ENCODE data around the gene CUEDC2.

Gene CUEDC2

GRCh38 chr10:102423372-102423968, 8.9 kb downstream of the CUEDC2 start:
- no peak for TF ChIP-seq CTCF (IDR thresholded peaks at IDR 0.05; ENCODE audit: insufficient read depth, low read length, missing control alignments)
- CTCF ChIA-PET, result interaction anchor here (0.8 to 9.9 kb wide), 22 partner anchors 10 to 254 kb away, joined by 3 to 157 read pairs (median 8); partner anchors contain the start of genes ACTR1A, C10orf95, CUEDC2 and ELOVL3
- POLR2A ChIA-PET, result interaction anchor here (3.9 kb wide), 1 partner anchor 9 kb away, joined by 31 read pairs; the partner anchor contains the start of gene CUEDC2
- no peak for DNase-seq (ENCODE audit: low read depth, low spot score)
- H3K4me3 ChIP-seq (ENCODE audit: low read depth, low read length), result no peak overlapping the region

GRCh38 chr10:102422545-102423129, 9.7 kb downstream of the CUEDC2 start:
- ChIA-PET CTCF (interaction anchor here (0.7 to 9.9 kb wide), 27 partner anchors 11 to 253 kb away, joined by 3 to 157 read pairs (median 7); partner anchors contain the start of genes ACTR1A, C10orf95, CUEDC2 and ELOVL3), POLR2A (interaction anchor here (3.9 kb wide), 1 partner anchor 10 kb away, joined by 31 read pairs; the partner anchor contains the start of gene CUEDC2)
- peak; percentile 98 for TF ChIP-seq CTCF (IDR thresholded peaks at IDR 0.05; ENCODE audit: insufficient read depth, low read length, missing control alignments)
- H3K4me3 ChIP-seq (ENCODE audit: low read depth, low read length), result peak overlapping the region; percentile 92
- DNase-seq (ENCODE audit: low read depth, low spot score), result no peak

- POLR2A ChIA-PET, result interaction anchor here (1.1 to 3.9 kb wide), 2 partner anchors 10 to 17 kb away, joined by 5 to 31 read pairs; partner anchors contain the start of gene CUEDC2
- peak overlapping the region; percentile 92 for H3K4me3 ChIP-seq (ENCODE audit: low read depth, low read length)
- no peak for TF ChIP-seq CTCF (IDR thresholded peaks at IDR 0.05; ENCODE audit: insufficient read depth, low read length, missing control alignments)
- CTCF ChIA-PET, result interaction anchor here (0.7 to 9.9 kb wide), 25 partner anchors 8 to 252 kb away, joined by 3 to 157 read pairs (median 7); partner anchors contain the start of genes C10orf95, CUEDC2, ELOVL3 and NFKB2
- DNase-seq (ENCODE audit: low read depth, low spot score), result no peak
Measured at GRCh38 chr10:102421757-102422512, 10.4 kb downstream of the CUEDC2 start.

GRCh38 chr10:102421507-102421756, 10.9 kb downstream of the CUEDC2 start:
- ChIA-PET CTCF (interaction anchor here (0.8 to 9.9 kb wide), 17 partner anchors 9 to 252 kb away, joined by 3 to 157 read pairs (median 10); partner anchors contain the start of genes CUEDC2, ELOVL3 and NFKB2), POLR2A (interaction anchor here (0.7 to 3.9 kb wide), 3 partner anchors 11 to 251 kb away, joined by 3 to 31 read pairs (median 5); partner anchors contain the start of gene CUEDC2)
- TF ChIP-seq CTCF (IDR thresholded peaks at IDR 0.05; ENCODE audit: insufficient read depth, low read length, missing control alignments), result no peak
- H3K4me3 ChIP-seq (ENCODE audit: low read depth, low read length), result peak overlapping the region; percentile 92
- no peak for DNase-seq (ENCODE audit: low read depth, low spot score)

- no peak for TF ChIP-seq CTCF (IDR thresholded peaks at IDR 0.05; ENCODE audit: insufficient read depth, low read length, missing control alignments)
- peak within 1 kb of the TSS; percentile 92 for H3K4me3 ChIP-seq (ENCODE audit: low read depth, low read length)
- DNase-seq (ENCODE audit: low read depth, low spot score), result peak; percentile 71
- ChIA-PET POLR2A (interaction anchor here (0.7 to 3.9 kb wide), 5 partner anchors 11 to 251 kb away, joined by 3 to 31 read pairs (median 4); partner anchors contain the start of gene CUEDC2), CTCF (interaction anchor here (0.8 to 9.9 kb wide), 18 partner anchors 9 to 251 kb away, joined by 3 to 157 read pairs (median 8); partner anchors contain the start of genes ACTR1A, CUEDC2, ELOVL3 and NFKB2)
Measured at GRCh38 chr10:102420714-102421506, 11.5 kb downstream of the CUEDC2 start, which contains the start of gene FBXL15. TSS of gene FBXL15 (plus strand) at chr10:102420836. CDS start at chr10:102421130, 294 bp downstream.
